ENCODE measurements around the gene SLC8B1. TPM values are rescaled to one million over a fixed set of nuclear protein-coding genes. Genes with fewer than 3 reads are reported as not detected.

SLC8B1 gene
- polyA plus RNA-seq, 1 donor from 2014 or later = 1.1 TPM

GRCh38 chr12:113365639-113366395 is 30.9 kb upstream of the SLC8B1 start:
- no peaks in the 10 kb centered on the region for H3K79me2 ChIP-seq (replicated peaks; ENCODE audit: insufficient read depth, low read length)
- no peaks in the 10 kb centered on the region for H4K20me1 ChIP-seq (ENCODE audit: insufficient read depth)
- no peak overlapping the region for H3K9ac ChIP-seq (ENCODE audit: low read length)
- H3K27ac ChIP-seq (ENCODE audit: low read length) = no peak overlapping the region
- no peaks in the 10 kb centered on the region for H3F3A ChIP-seq (ENCODE audit: insufficient read depth, low read length, poor library complexity, severe bottlenecking)
- H2AFZ ChIP-seq (ENCODE audit: low read depth, low read length) = no peak overlapping the region
- no peaks in the 10 kb centered on the region for H3K9me3 ChIP-seq (ENCODE audit: low read length)
- TF ChIP-seq TAF1 (IDR thresholded peaks at IDR 0.05; ENCODE audit: low read depth) (no peak), CTCF (IDR thresholded peaks at IDR 0.05; ENCODE audit: poor library complexity, severe bottlenecking) (no peak), POLR2AphosphoS5 (IDR thresholded peaks at IDR 0.05) (no peak), SMC3 (conservative IDR thresholded peaks at IDR 0.05; ENCODE audit: poor library complexity) (no peak), RAD21 (conservative IDR thresholded peaks at IDR 0.05) (no peak), MXI1 (conservative IDR thresholded peaks at IDR 0.05; ENCODE audit: poor library complexity, severe bottlenecking) (no peak), EZH2 (IDR thresholded peaks at IDR 0.05; ENCODE audit: borderline replicate concordance, insufficient read depth, low read length, poor library complexity, severe bottlenecking) (no peak), REST (IDR thresholded peaks at IDR 0.05; ENCODE audit: borderline replicate concordance) (no peak), EP300 (conservative IDR thresholded peaks at IDR 0.05; ENCODE audit: poor library complexity, severe bottlenecking) (no peak)
- H3K36me3 ChIP-seq (ENCODE audit: insufficient read depth, low read length) = no peaks in the 10 kb centered on the region
- no peak overlapping the region for H3K4me3 ChIP-seq (ENCODE audit: low read length)
- no peaks in the 10 kb centered on the region for H3K27me3 ChIP-seq (ENCODE audit: insufficient read depth, low read depth, low read length)
- no peaks in the 10 kb centered on the region for H3K9me2 ChIP-seq (ENCODE audit: insufficient read depth, low read length)
- H3K4me2 ChIP-seq (ENCODE audit: low read length) = no peak overlapping the region

- no peak for TF ChIP-seq TAF1 (IDR thresholded peaks at IDR 0.05; ENCODE audit: low read depth)
- TF ChIP-seq EZH2 (IDR thresholded peaks at IDR 0.05; ENCODE audit: borderline replicate concordance, insufficient read depth, low read length, poor library complexity, severe bottlenecking) = no peak
- TF ChIP-seq CTCF (IDR thresholded peaks at IDR 0.05; ENCODE audit: poor library complexity, severe bottlenecking) = no peak
- TF ChIP-seq MXI1 (conservative IDR thresholded peaks at IDR 0.05; ENCODE audit: poor library complexity, severe bottlenecking) = no peak
- no peak for TF ChIP-seq REST (IDR thresholded peaks at IDR 0.05; ENCODE audit: borderline replicate concordance)
- no peak for TF ChIP-seq SMC3 (conservative IDR thresholded peaks at IDR 0.05; ENCODE audit: poor library complexity)
- TF ChIP-seq RAD21 (conservative IDR thresholded peaks at IDR 0.05) = no peak
- TF ChIP-seq POLR2AphosphoS5 (IDR thresholded peaks at IDR 0.05) = no peak
- TF ChIP-seq EP300 (conservative IDR thresholded peaks at IDR 0.05; ENCODE audit: poor library complexity, severe bottlenecking) = no peak
- Histone ChIP-seq H3K9me3 (ENCODE audit: low read length) (no peaks in the 10 kb centered on the region), H4K20me1 (ENCODE audit: insufficient read depth) (no peaks in the 10 kb centered on the region), H3K36me3 (ENCODE audit: insufficient read depth, low read length) (no peaks in the 10 kb centered on the region), H3K4me3 (ENCODE audit: low read length) (no peak overlapping the region), H3F3A (ENCODE audit: insufficient read depth, low read length, poor library complexity, severe bottlenecking) (no peaks in the 10 kb centered on the region), H3K9ac (ENCODE audit: low read length) (no peak overlapping the region), H3K4me2 (ENCODE audit: low read length) (no peak overlapping the region), H3K27me3 (ENCODE audit: insufficient read depth, low read depth, low read length) (no peaks in the 10 kb centered on the region), H3K27ac (ENCODE audit: low read length) (no peak overlapping the region), H2AFZ (ENCODE audit: low read depth, low read length) (no peak overlapping the region), H3K79me2 (replicated peaks; ENCODE audit: insufficient read depth, low read length) (peaks cover 4% of the 10 kb centered on the region), H3K9me2 (ENCODE audit: insufficient read depth, low read length) (no peaks in the 10 kb centered on the region)
Measured at GRCh38 chr12:113364698-113365097, 29.8 kb upstream of the SLC8B1 start.

Data from neural cell (in vitro differentiated cells).